ENCODE measurements around the gene FASN.

The FASN gene

GRCh38 chr17:82084373-82085030 lies 13.5 kb downstream of the FASN start:
- in situ Hi-C loops (cut with MboI; ENCODE audit: low pct_unique_long_range_greater_than_20kb, low sequenced_read_pairs, unreplicated experiment), result no loop called here
- TF ChIP-seq CTCF (IDR thresholded peaks at IDR 0.05; ENCODE audit: extremely low read depth, insufficient read depth, missing control alignments), result no peak
- DNase-seq (ENCODE audit: low spot score), result no peak

- in situ Hi-C loops (cut with MboI; ENCODE audit: low pct_unique_long_range_greater_than_20kb, low sequenced_read_pairs, unreplicated experiment), result no loop called here
- no peak for DNase-seq (ENCODE audit: low spot score)
- no peak for TF ChIP-seq CTCF (IDR thresholded peaks at IDR 0.05; ENCODE audit: extremely low read depth, insufficient read depth, missing control alignments)
Measured at GRCh38 chr17:82083533-82084359, 14.3 kb downstream of the FASN start.

GRCh38 chr17:82083009-82083408 lies 15.0 kb downstream of the FASN start:
- no peak for TF ChIP-seq CTCF (IDR thresholded peaks at IDR 0.05; ENCODE audit: extremely low read depth, insufficient read depth, missing control alignments)
- DNase-seq (ENCODE audit: low spot score), result no peak
- in situ Hi-C loops (cut with MboI; ENCODE audit: low pct_unique_long_range_greater_than_20kb, low sequenced_read_pairs, unreplicated experiment), result no loop called here

DNA sequence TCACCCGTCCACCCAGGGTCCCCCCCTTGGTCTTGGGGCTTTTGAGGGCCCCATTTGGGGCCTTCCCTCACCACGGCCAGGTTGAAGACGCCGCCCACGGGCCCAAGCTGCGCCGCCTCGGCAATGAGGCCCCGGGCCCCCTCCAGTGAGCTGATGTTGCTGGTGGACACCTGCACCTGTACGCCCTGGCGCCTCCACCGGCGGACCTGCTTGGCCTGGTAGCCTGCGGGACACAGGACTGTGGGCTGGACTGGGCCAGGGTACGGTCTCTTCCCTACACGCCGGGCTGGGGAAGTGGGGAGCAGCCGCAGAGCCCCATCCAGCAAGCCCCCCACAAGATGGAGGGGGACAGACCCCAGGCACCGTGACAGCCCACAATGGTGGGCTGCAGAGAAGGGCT lies 15.6 kb downstream of the FASN start:
- no peak for TF ChIP-seq CTCF (IDR thresholded peaks at IDR 0.05; ENCODE audit: extremely low read depth, insufficient read depth, missing control alignments)
- no peak for DNase-seq (ENCODE audit: low spot score)
- in situ Hi-C loops (cut with MboI; ENCODE audit: low pct_unique_long_range_greater_than_20kb, low sequenced_read_pairs, unreplicated experiment), result no loop called here

- in situ Hi-C loops (cut with MboI; ENCODE audit: low pct_unique_long_range_greater_than_20kb, low sequenced_read_pairs, unreplicated experiment), result no loop called here
- DNase-seq (ENCODE audit: low spot score), result no peak
- no peak for TF ChIP-seq CTCF (IDR thresholded peaks at IDR 0.05; ENCODE audit: extremely low read depth, insufficient read depth, missing control alignments)
Measured at GRCh38 chr17:82081966-82082365, 16.1 kb downstream of the FASN start.

DNA sequence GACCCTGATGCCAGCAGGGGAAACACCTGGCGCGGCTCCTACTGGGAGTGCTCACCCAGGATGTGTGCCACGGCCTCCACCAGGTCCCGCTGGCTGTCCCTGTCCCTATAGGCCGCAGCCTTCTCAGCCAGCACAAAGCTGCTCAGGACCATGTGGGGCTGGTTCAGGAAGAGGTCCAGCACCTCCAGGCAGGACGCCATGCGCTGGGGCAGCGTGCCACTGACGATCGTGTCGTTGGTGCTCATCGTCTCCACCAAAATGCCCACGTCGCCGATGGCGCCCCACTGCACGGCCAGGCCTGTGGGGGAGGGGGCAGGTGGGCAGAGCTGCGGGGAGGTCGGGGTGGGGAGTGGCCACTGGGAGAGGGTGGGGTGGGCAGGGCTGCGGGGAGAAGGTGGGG lies 16.5 kb downstream of the FASN start:
- in situ Hi-C loops (cut with MboI; ENCODE audit: low pct_unique_long_range_greater_than_20kb, low sequenced_read_pairs, unreplicated experiment), result no loop called here
- no peak for DNase-seq (ENCODE audit: low spot score)
- TF ChIP-seq CTCF (IDR thresholded peaks at IDR 0.05; ENCODE audit: extremely low read depth, insufficient read depth, missing control alignments), result no peak

Measured in GM13977 (cell line).